Measurements from ENCODE around the gene DOCK4. TPM values are rescaled to one million over a fixed set of nuclear protein-coding genes. Genes with fewer than 3 reads are reported as not detected.

Gene DOCK4
- total RNA-seq, 4 donors from 2014 or later: 9.9 to 30.9 (median 13.7) TPM

GRCh38 chr7:111872450-111873325 is 333.5 kb downstream of the DOCK4 start:
- whole genome bisulfite sequencing, 2 donors: 45 to 69% methylated on average over 4 of the region's 4 CpGs
- Histone ChIP-seq H3K4me3 (no peak overlapping the region), H3K36me3 (no peaks in the 10 kb centered on the region), H3K27ac (no peak overlapping the region), H3K4me1 (peaks cover 0 to 23% (median 0%) of the 10 kb centered on the region in 3 donors), H3K9me3 (no peaks in the 10 kb centered on the region), H3K27me3 (no peaks in the 10 kb centered on the region)
- DNase-seq: no peak
- intact Hi-C loops (cut with DNase I): no loop called here
- no peak for TF ChIP-seq POLR2A (IDR thresholded peaks at IDR 0.05)
- TF ChIP-seq, protein P1, sequence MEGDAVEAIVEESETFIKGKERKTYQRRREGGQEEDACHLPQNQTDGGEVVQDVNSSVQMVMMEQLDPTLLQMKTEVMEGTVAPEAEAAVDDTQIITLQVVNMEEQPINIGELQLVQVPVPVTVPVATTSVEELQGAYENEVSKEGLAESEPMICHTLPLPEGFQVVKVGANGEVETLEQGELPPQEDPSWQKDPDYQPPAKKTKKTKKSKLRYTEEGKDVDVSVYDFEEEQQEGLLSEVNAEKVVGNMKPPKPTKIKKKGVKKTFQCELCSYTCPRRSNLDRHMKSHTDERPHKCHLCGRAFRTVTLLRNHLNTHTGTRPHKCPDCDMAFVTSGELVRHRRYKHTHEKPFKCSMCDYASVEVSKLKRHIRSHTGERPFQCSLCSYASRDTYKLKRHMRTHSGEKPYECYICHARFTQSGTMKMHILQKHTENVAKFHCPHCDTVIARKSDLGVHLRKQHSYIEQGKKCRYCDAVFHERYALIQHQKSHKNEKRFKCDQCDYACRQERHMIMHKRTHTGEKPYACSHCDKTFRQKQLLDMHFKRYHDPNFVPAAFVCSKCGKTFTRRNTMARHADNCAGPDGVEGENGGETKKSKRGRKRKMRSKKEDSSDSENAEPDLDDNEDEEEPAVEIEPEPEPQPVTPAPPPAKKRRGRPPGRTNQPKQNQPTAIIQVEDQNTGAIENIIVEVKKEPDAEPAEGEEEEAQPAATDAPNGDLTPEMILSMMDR (IDR thresholded peaks at IDR 0.05): no peak

GRCh38 chr7:111871283-111871682 is 334.9 kb downstream of the DOCK4 start:
- Histone ChIP-seq H3K9me3 (no peaks in the 10 kb centered on the region), H3K36me3 (peaks cover 0 to 4% (median 0%) of the 10 kb centered on the region in 3 donors), H3K4me1 (peaks cover 0 to 23% (median 0%) of the 10 kb centered on the region in 3 donors), H3K27ac (no peak overlapping the region), H3K27me3 (no peaks in the 10 kb centered on the region), H3K4me3 (no peak overlapping the region)
- DNase-seq: no peak
- no peak for TF ChIP-seq POLR2A (IDR thresholded peaks at IDR 0.05)
- TF ChIP-seq, protein P1 (IDR thresholded peaks at IDR 0.05): no peak
- intact Hi-C loops (cut with DNase I): no loop called here
- 36 to 47% methylated on average over 1 of the region's 1 CpG for WGBS, 2 donors

GRCh38 chr7:111869280-111869679 is 336.9 kb downstream of the DOCK4 start:
- intact Hi-C loops (cut with DNase I): no loop called here
- H3K36me3 ChIP-seq: peaks cover 0 to 4% (median 0%) of the 10 kb centered on the region in 3 donors
- H3K27ac ChIP-seq: no peak overlapping the region
- TF ChIP-seq, protein P1 (IDR thresholded peaks at IDR 0.05): no peak
- no peak for TF ChIP-seq POLR2A (IDR thresholded peaks at IDR 0.05)
- DNase-seq: no peak
- H3K4me1 ChIP-seq: peaks cover 0 to 25% (median 0%) of the 10 kb centered on the region in 3 donors
- H3K27me3 ChIP-seq: no peaks in the 10 kb centered on the region
- no peaks in the 10 kb centered on the region for H3K9me3 ChIP-seq
- H3K4me3 ChIP-seq: no peak overlapping the region
- 92 to 97% methylated on average over 3 of the region's 3 CpGs for WGBS, 2 donors

DNA sequence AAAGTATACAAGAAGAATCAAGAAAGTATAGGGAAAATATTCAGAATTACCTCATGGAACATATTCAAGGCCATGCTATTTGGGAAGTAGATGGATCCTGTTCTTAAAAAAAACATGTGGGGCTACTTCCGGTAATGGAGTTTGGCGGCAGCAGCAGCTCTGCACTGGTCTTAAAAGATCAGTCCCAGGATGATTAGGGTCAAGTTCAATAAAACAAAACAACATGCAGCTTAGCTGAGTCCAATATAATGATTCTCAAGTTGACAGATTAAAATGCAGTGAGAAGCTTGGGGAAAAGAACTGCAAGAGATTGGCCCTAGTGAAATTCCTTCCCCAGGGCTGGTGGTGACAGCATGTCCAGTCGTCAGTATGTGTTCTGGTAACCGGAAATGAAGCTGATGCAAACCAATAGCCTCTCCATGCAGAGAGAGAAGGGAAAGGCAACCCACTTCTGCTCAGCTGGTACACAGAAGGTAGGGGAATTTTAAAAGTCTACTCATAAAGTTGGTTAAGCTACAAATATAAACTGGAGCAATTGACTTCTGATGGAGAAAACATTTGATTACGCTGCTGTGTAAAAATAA is 338.8 kb downstream of the DOCK4 start:
- no peak overlapping the region for H3K27ac ChIP-seq
- peaks cover 0 to 4% (median 0%) of the 10 kb centered on the region in 3 donors for H3K36me3 ChIP-seq
- DNase-seq: no peak
- H3K4me3 ChIP-seq: no peak overlapping the region
- H3K27me3 ChIP-seq: no peaks in the 10 kb centered on the region
- no peaks in the 10 kb centered on the region for H3K9me3 ChIP-seq
- 75 to 87% methylated on average over 5 of the region's 5 CpGs for WGBS, 2 donors
- intact Hi-C loops (cut with DNase I): no loop called here
- H3K4me1 ChIP-seq: peaks cover 0 to 7% (median 0%) of the 10 kb centered on the region in 3 donors
- no peak for TF ChIP-seq POLR2A (IDR thresholded peaks at IDR 0.05)
- TF ChIP-seq, protein P1 (IDR thresholded peaks at IDR 0.05): no peak

DNA sequence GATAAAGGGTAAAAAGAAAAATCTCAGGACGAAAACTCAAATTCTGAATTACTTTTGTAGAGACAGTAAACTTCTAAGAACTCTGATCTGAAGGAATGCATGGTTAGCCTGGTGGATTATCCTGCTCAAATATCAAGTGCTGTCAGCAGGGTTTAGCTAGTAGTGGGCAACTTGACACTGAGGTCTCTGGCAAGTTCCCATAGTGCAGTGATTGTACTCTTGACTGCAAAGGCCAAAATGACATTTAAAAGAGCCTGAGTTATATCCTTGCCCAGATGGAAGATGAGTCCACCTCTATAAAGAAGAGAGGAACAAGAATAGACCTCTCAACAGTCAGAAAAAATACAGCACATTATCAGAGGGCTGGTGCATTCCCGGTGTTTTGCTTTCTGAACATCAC is 339.4 kb downstream of the DOCK4 start:
- no peak for TF ChIP-seq POLR2A (IDR thresholded peaks at IDR 0.05)
- TF ChIP-seq, protein P1 (IDR thresholded peaks at IDR 0.05): no peak
- intact Hi-C loops (cut with DNase I): no loop called here
- Histone ChIP-seq H3K27me3 (no peaks in the 10 kb centered on the region), H3K4me1 (peaks cover 0 to 5% (median 0%) of the 10 kb centered on the region in 3 donors), H3K4me3 (no peak overlapping the region), H3K36me3 (peaks cover 0 to 8% (median 0%) of the 10 kb centered on the region in 3 donors), H3K9me3 (no peaks in the 10 kb centered on the region), H3K27ac (no peak overlapping the region)
- DNase-seq: no peak
- 73 to 92% methylated on average over 2 of the region's 2 CpGs for WGBS, 2 donors

Data from esophagus squamous epithelium (tissue), 5 donors.